RPMI7951 (cell line): ENCODE results near the gene NEUROG2. TPM values are rescaled to one million over a fixed set of nuclear protein-coding genes. Genes with fewer than 3 reads are reported as not detected.
"Not testable (repeated sequence)": the region's sequence is repeated elsewhere in the genome, so short reads cannot be mapped to it uniquely, and the experiment has no call there.

Source experiments
- DNase-seq: peaks from one replicate; pipeline ENCODE4 v3.0.0-alpha.2; 2012; ENCODE audit warnings: low read depth
- total RNA-seq: library from RNA; depleted of rRNA; stranded (reverse); fragments of >200 nt; shearing (Covaris generic); gene quantifications from 2 replicates; pipeline ENCODE4 v1.2.3, GENCODE V29; 2014; rRNA removed

Gene NEUROG2
- total RNA-seq, 1 experiment from 2014 or later: 0.12 TPM

- DNase-seq: peak; percentile 38
Observed at GRCh38 chr4:112492321-112492720, 23.7 kb downstream of the NEUROG2 start.

- not testable (repeated sequence) for DNase-seq
Observed at GRCh38 chr4:112490808-112491207, 25.2 kb downstream of the NEUROG2 start.

- DNase-seq: no peak
Observed at GRCh38 chr4:112485930-112486329, 30.1 kb downstream of the NEUROG2 start.

- DNase-seq: no peak
Observed at GRCh38 chr4:112473985-112474384, 42.0 kb downstream of the NEUROG2 start.

GRCh38 chr4:112472318-112472717 lies 43.7 kb downstream of the NEUROG2 start:
- no peak for DNase-seq

Other genes starting within 250 kb of the NEUROG2 start
- 8.7 and 20.9 TPM in 2 replicates for gene TIFA, start 230.3 kb downstream of the NEUROG2 start, total RNA-seq
- gene ALPK1, start 218.8 kb downstream of the NEUROG2 start, total RNA-seq: 6.9 and 8.5 TPM in 2 replicates
- 11.6 and 21.6 TPM in 2 replicates for gene ZGRF1, start 120.7 kb upstream of the NEUROG2 start, total RNA-seq
- gene LARP7, start 121.0 kb upstream of the NEUROG2 start, total RNA-seq: 29.8 and 33.8 TPM in 2 replicates